Panc1 (cell line): ENCODE measurements around the gene EHBP1L1.

Source experiments
- CTCF ChIP-seq: fragments of 450-650 bp; IDR thresholded peaks from 2 replicates; pipeline ENCODE4 v1.5.1; 2017; ENCODE audit warnings: mild to moderate bottlenecking
- POLR2AphosphoS5 ChIP-seq: IDR thresholded peaks from 2 replicates; pipeline ENCODE4 v1.6.1; 2012; ENCODE audit warnings: mild to moderate bottlenecking, low read depth, low read length, moderate library complexity
- REST ChIP-seq, 2 experiments: IDR thresholded peaks; 2 replicates each; pipeline ENCODE4 v1.6.1; 2011 to 2012; ENCODE audit warnings: low read depth in 2 of 2, control low read depth in 1 of 2, low read length in 1 of 2, mild to moderate bottlenecking in 1 of 2, moderate library complexity in 1 of 2; ENCODE audit not compliant: insufficient read depth in 1 of 2
- SIN3A ChIP-seq: IDR thresholded peaks from 2 replicates; pipeline ENCODE4 v1.6.1; 2012; ENCODE audit warnings: low read depth, mild to moderate bottlenecking, low read length, moderate library complexity, borderline replicate concordance; ENCODE audit not compliant: insufficient read depth
- TCF7L2 ChIP-seq: IDR thresholded peaks from 2 replicates; pipeline ENCODE4 v1.6.1; 2011; ENCODE audit warnings: mild to moderate bottlenecking, low read depth, low read length, inconsistent platforms

- TF ChIP-seq CTCF (no peak), POLR2AphosphoS5 (no peak), SIN3A (no peak), TCF7L2 (no peak), REST (IDR thresholded peaks at IDR 0.05; ENCODE audit: insufficient read depth in 1 of 2, low read depth in 2 of 2, low read length in 1 of 2) (no peak)
Observed at GRCh38 chr11:65581928-65582327, 6.1 kb downstream of the EHBP1L1 start.
